H9 (cell line): ENCODE results near the gene ZFP36. TPM values are rescaled to one million over a fixed set of nuclear protein-coding genes. Genes with fewer than 3 reads are reported as not detected.

ENCODE experiments used
- DNase-seq: peaks from one replicate; pipeline ENCODE4 v3.0.0-alpha.2; 2017
- H2AFZ ChIP-seq: one replicate; pipeline ENCODE4 v1.6.1; 2013; ENCODE audit warnings: mild to moderate bottlenecking, low read length, control low read depth, moderate library complexity
- H2AK5ac ChIP-seq: 2 replicates; pipeline ENCODE4 v1.6.1; 2013; ENCODE audit warnings: low read length, control low read depth, mixed read lengths; ENCODE audit not compliant: insufficient read length
- H2BK120ac ChIP-seq: one replicate; pipeline ENCODE4 v1.6.1; 2013; ENCODE audit warnings: low read depth, mild to moderate bottlenecking, low read length, control low read depth, inconsistent platforms; ENCODE audit not compliant: poor library complexity, severe bottlenecking
- H2BK12ac ChIP-seq: 2 replicates; pipeline ENCODE4 v1.6.1; 2013; ENCODE audit warnings: low read length, control low read depth, mixed read lengths, low read depth; ENCODE audit not compliant: insufficient read length
- H2BK15ac ChIP-seq: 2 replicates; pipeline ENCODE4 v1.6.1; 2013; ENCODE audit warnings: low read depth, low read length, control low read depth
- H2BK20ac ChIP-seq: one replicate; pipeline ENCODE4 v1.6.1; 2013; ENCODE audit warnings: low read depth, mild to moderate bottlenecking, low read length, control low read depth, inconsistent platforms; ENCODE audit not compliant: poor library complexity, severe bottlenecking
- H2BK5ac ChIP-seq: 2 replicates; pipeline ENCODE4 v1.6.1; 2013; ENCODE audit warnings: low read length, control low read depth, mixed read lengths; ENCODE audit not compliant: insufficient read length
- H3K14ac ChIP-seq: 2 replicates; pipeline ENCODE4 v1.6.1; 2013; ENCODE audit warnings: low read length, control low read depth; ENCODE audit not compliant: insufficient read depth
- H3K18ac ChIP-seq: 2 replicates; pipeline ENCODE4 v1.6.1; 2013; ENCODE audit warnings: low read depth, mild to moderate bottlenecking, mixed read lengths, low read length, control low read depth; ENCODE audit not compliant: insufficient read length
- H3K23ac ChIP-seq: 2 replicates; pipeline ENCODE4 v1.6.1; 2013; ENCODE audit warnings: low read length, control low read depth, mixed read lengths, low read depth; ENCODE audit not compliant: insufficient read length
- H3K23me2 ChIP-seq: 2 replicates; pipeline ENCODE4 v1.6.1; 2013; ENCODE audit warnings: low read depth, mild to moderate bottlenecking, mixed read lengths, low read length, control low read depth; ENCODE audit not compliant: insufficient read length, poor library complexity, severe bottlenecking
- H3K27ac ChIP-seq: 2 replicates; pipeline ENCODE4 v1.5.1; 2013; ENCODE audit warnings: low read length, control low read depth, mixed read lengths, low read depth; ENCODE audit not compliant: insufficient read length
- H3K27me3 ChIP-seq: 2 replicates; pipeline ENCODE4 v1.6.1; 2013; ENCODE audit warnings: low read length, control low read depth, inconsistent platforms; ENCODE audit not compliant: insufficient read depth
- H3K4ac ChIP-seq: 2 replicates; pipeline ENCODE4 v1.6.1; 2013; ENCODE audit warnings: low read depth, mild to moderate bottlenecking, control low read depth, inconsistent platforms, low read length, moderate library complexity
- H3K4me1 ChIP-seq: 2 replicates; pipeline ENCODE4 v1.6.1; 2013; ENCODE audit warnings: low read length, control low read depth, inconsistent platforms; ENCODE audit not compliant: insufficient read depth
- H3K4me2 ChIP-seq: 2 replicates; pipeline ENCODE4 v1.6.1; 2013; ENCODE audit warnings: low read length, control low read depth, mixed read lengths; ENCODE audit not compliant: insufficient read length, insufficient read depth
- H3K56ac ChIP-seq: 2 replicates; pipeline ENCODE4 v1.6.1; 2013; ENCODE audit warnings: low read depth, mild to moderate bottlenecking, mixed read lengths, low read length, control low read depth; ENCODE audit not compliant: insufficient read length
- H3K79me1 ChIP-seq: 2 replicates; pipeline ENCODE4 v1.6.1; 2013; ENCODE audit warnings: low read depth, mild to moderate bottlenecking, moderate library complexity, low read length, control low read depth, inconsistent platforms; ENCODE audit not compliant: insufficient read depth, poor library complexity, severe bottlenecking
- H3K79me2 ChIP-seq: 2 replicates; pipeline ENCODE4 v1.6.1; 2013; ENCODE audit warnings: low read length, control low read depth, inconsistent platforms; ENCODE audit not compliant: insufficient read depth
- H3K9ac ChIP-seq: 2 replicates; pipeline ENCODE4 v1.6.1; 2013; ENCODE audit warnings: low read length, control low read depth, mixed read lengths; ENCODE audit not compliant: insufficient read length; ENCODE audit errors: extremely low read depth
- H3K9me3 ChIP-seq: one replicate; pipeline ENCODE4 v1.6.1; 2013; ENCODE audit warnings: low read depth, low read length, inconsistent platforms; ENCODE audit not compliant: control insufficient read depth
- H3T11ph ChIP-seq: one replicate; pipeline ENCODE4 v1.6.1; 2013; ENCODE audit warnings: mild to moderate bottlenecking, low read length, control low read depth, inconsistent platforms
- H4K20me1 ChIP-seq: one replicate; pipeline ENCODE4 v1.6.1; 2013; ENCODE audit not compliant: control insufficient read depth, insufficient read length, insufficient read depth
- H4K5ac ChIP-seq: 2 replicates; pipeline ENCODE4 v1.6.1; 2013; ENCODE audit warnings: low read depth, mild to moderate bottlenecking, mixed read lengths, low read length, control low read depth; ENCODE audit not compliant: insufficient read length
- H4K8ac ChIP-seq: replicated peaks from 2 replicates; pipeline ENCODE4 v1.6.1; 2013; ENCODE audit warnings: low read length, control low read depth, mixed read lengths, low read depth; ENCODE audit not compliant: insufficient read length
- H4K91ac ChIP-seq: 2 replicates; pipeline ENCODE4 v1.6.1; 2013; ENCODE audit warnings: low read depth, mild to moderate bottlenecking, moderate library complexity, mixed read lengths, low read length, control low read depth; ENCODE audit not compliant: insufficient read length
- H3K27ac Mint-ChIP-seq, 3 experiments: 2 replicates in 2 of 3; 3 replicates in 1 of 3; pipeline ENCODE4 v1.8.0; 2020 to 2021; ENCODE audit warnings: mixed read lengths in 3 of 3, mild to moderate bottlenecking in 1 of 3, moderate library complexity in 1 of 3
- H3K27me3 Mint-ChIP-seq: 2 replicates; pipeline ENCODE4 v1.8.0; 2021; ENCODE audit warnings: low read depth, mild to moderate bottlenecking, moderate library complexity, mixed read lengths
- H3K36me3 Mint-ChIP-seq, 3 experiments: 2 replicates in 2 of 3; 3 replicates in 1 of 3; pipeline ENCODE4 v1.8.0; 2020 to 2021; ENCODE audit warnings: low read depth in 3 of 3, mixed read lengths in 3 of 3; ENCODE audit not compliant: insufficient read depth in 1 of 3
- H3K4me1 Mint-ChIP-seq, 2 experiments: 2 replicates each; pipeline ENCODE4 v1.8.0; 2020; ENCODE audit warnings: mixed read lengths in 2 of 2
- H3K4me3 Mint-ChIP-seq, 2 experiments: 2 replicates in 1 of 2; 3 replicates in 1 of 2; pipeline ENCODE4 v1.8.0; 2020 to 2021; ENCODE audit warnings: mild to moderate bottlenecking in 2 of 2, mixed read lengths in 2 of 2, moderate library complexity in 1 of 2
- H3K9me3 Mint-ChIP-seq, 2 experiments: 2 replicates in 1 of 2; 3 replicates in 1 of 2; pipeline ENCODE4 v1.8.0; 2020; ENCODE audit warnings: mild to moderate bottlenecking in 2 of 2, mixed read lengths in 2 of 2, moderate library complexity in 1 of 2
- CTCF ChIP-seq: fragments of 200-600 bp; sonication (generic); conservative IDR thresholded peaks from 3 replicates; pipeline ENCODE4 v1.8.0; 2021; ENCODE audit warnings: antibody characterized with exemption, mild to moderate bottlenecking
- WGBS: extraction: QIAGEN DNeasy Blood & Tissue Kit; methylation state at CpG from one replicate; pipeline ENCODE4 v1.1.7; 2013; ENCODE audit warnings: missing lambda C conversion rate, low lambda C conversion rate, mixed read lengths; ENCODE audit not compliant: insufficient read length; ENCODE audit errors: extremely low coverage; 5-methylcytosine and 5-hydroxymethylcytosine counted together
- total RNA-seq: library from RNA; stranded (reverse); gene quantifications from 2 replicates; pipeline ENCODE4 v1.2.1, GENCODE V29; 2021

Gene ZFP36
- total RNA-seq, 1 experiment from 2014 or later, result 14.6 TPM

GRCh38 chr19:39409208-39410016 lies 2.8 kb downstream of the ZFP36 start:
- H3K18ac ChIP-seq, result peak overlapping the region; percentile 91
- H3K4me2 ChIP-seq, result peak overlapping the region; percentile 78
- H3K23ac ChIP-seq, result no peak overlapping the region
- peaks cover under 1% of the 10 kb centered on the region for H3K79me1 ChIP-seq
- Mint-ChIP-seq H3K4me3 (peak overlapping the region; percentile 96 to 97), H3K27ac (peak overlapping the region; percentile 40 to 97 (median 96); a peak in 5 of 7 replicates), H3K36me3 (peaks cover 9 to 20% (median 17%) of the 10 kb centered on the region in 3 experiments), H3K27me3 (peaks cover 1% of the 10 kb centered on the region; the same call in 1 of the 2 replicates), H3K4me1 (peaks cover 39 to 54% of the 10 kb centered on the region in 2 experiments), H3K9me3 (no peaks in the 10 kb centered on the region; a peak in 1 of 5 replicates)
- peaks cover 6% of the 10 kb centered on the region; the same call in 1 of the 2 replicates for H3K4me1 ChIP-seq
- no peak overlapping the region for H2AFZ ChIP-seq
- no peak overlapping the region for H4K8ac ChIP-seq
- H3K56ac ChIP-seq, result no peak overlapping the region
- peaks cover 5% of the 10 kb centered on the region; the same call in 1 of the 2 replicates for H3K79me2 ChIP-seq
- peak overlapping the region; percentile 81 for H2BK120ac ChIP-seq
- H3K27ac ChIP-seq, result peak overlapping the region; percentile 62
- H3K23me2 ChIP-seq, result peaks cover 19% of the 10 kb centered on the region
- no peaks in the 10 kb centered on the region for H3K27me3 ChIP-seq
- no peaks in the 10 kb centered on the region for H3K9me3 ChIP-seq
- TF ChIP-seq CTCF, result no peak
- H2BK15ac ChIP-seq, result no peak overlapping the region
- H3K4ac ChIP-seq, result peak overlapping the region; percentile 74; the same call in 1 of the 2 replicates
- no peak overlapping the region for H2AK5ac ChIP-seq
- no peak overlapping the region for H2BK12ac ChIP-seq
- H2BK5ac ChIP-seq, result no peak overlapping the region
- peak overlapping the region; percentile 96 for H3K14ac ChIP-seq
- H3K9ac ChIP-seq, result peak overlapping the region; percentile 86
- DNase-seq, result peak; percentile 97
- peaks cover 2% of the 10 kb centered on the region for H4K20me1 ChIP-seq
- H3T11ph ChIP-seq, result peak overlapping the region; percentile 77
- no peak overlapping the region for H4K91ac ChIP-seq
- WGBS, result no CpG with 5 or more reads among the region's 52 CpGs
- H2BK20ac ChIP-seq, result no peak overlapping the region
- no peak overlapping the region for H4K5ac ChIP-seq
